ENCODE data around the gene PLTP. TPM values are rescaled to one million over a fixed set of nuclear protein-coding genes. Genes with fewer than 3 reads are reported as not detected.

The PLTP gene
- total RNA-seq, 1 donor from 2014 or later, result 162 TPM

DNA sequence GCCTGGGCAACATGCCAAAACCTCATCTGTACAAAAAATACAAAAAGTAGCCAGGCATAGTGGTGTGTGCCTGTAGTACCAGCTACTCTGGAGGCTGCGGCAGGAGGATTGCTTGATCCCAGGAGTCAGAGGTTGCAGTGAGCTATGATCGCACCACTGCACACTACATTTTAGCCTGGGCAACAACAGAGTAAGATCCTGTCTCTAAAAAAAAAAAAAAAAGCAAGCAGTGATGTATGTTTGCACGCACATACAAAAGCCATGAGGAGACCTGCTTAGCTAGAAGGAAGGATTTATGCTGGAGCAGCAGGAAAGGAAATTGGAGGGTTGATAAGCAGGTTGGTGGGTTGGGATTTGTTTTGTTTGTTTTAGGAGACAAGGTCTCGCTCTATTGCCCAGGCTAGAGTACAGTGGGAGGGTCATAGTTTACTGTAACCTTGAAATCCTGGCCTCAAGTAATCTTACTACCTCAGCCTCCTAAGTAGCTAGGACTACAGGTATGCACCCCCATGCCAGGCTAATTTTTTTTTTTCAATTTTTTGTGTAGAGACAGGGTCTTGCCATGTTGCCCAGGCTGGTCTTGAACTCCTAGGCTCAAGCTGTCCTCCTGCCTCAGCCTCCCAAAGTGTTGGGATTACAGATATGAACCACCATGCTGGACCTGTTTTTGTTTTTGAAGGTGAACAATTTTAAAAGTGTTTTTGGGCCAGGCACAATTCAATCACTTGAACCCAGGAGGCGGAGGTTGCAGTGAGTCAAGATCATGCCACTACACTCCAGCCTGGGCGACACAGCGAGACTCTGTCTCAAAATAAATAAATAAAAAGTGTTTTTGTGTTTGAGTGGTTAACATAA lies 50.5 kb downstream of the PLTP start:
- Histone ChIP-seq H3K9me3 (ENCODE audit: insufficient read depth, low read depth, low read length) (no peaks in the 10 kb centered on the region), H3K4me1 (ENCODE audit: insufficient read depth, low read length) (peaks cover 16% of the 10 kb centered on the region), H3K36me3 (ENCODE audit: insufficient read depth, low read length) (no peaks in the 10 kb centered on the region), H4K20me1 (ENCODE audit: insufficient read depth, low read length) (no peaks in the 10 kb centered on the region), H3K27me3 (ENCODE audit: insufficient read depth, low read length) (no peaks in the 10 kb centered on the region), H3K79me2 (ENCODE audit: insufficient read depth, low read length) (peaks cover 9% of the 10 kb centered on the region), H3K4me2 (ENCODE audit: low read length) (no peak overlapping the region), H3K27ac (ENCODE audit: low read depth, low read length) (no peak overlapping the region), H2AFZ (ENCODE audit: low read depth, low read length) (no peak overlapping the region), H3K4me3 (ENCODE audit: insufficient read depth, low read depth, low read length) (no peak overlapping the region), H3K9ac (ENCODE audit: low read length) (no peak overlapping the region)
- DNase-seq (ENCODE audit: low read depth) (no peak), FAIRE-seq (no peak)
- H3K27me3 Mint-ChIP-seq (ENCODE audit: low read depth, unreplicated experiment), result no peaks in the 10 kb centered on the region
- H3K36me3 Mint-ChIP-seq (ENCODE audit: low read depth, unreplicated experiment), result peaks cover 2% of the 10 kb centered on the region
- H3K4me3 Mint-ChIP-seq (ENCODE audit: unreplicated experiment), result no peak overlapping the region
- H3K27ac Mint-ChIP-seq (ENCODE audit: unreplicated experiment), result no peak overlapping the region
- peaks cover 13% of the 10 kb centered on the region for H3K4me1 Mint-ChIP-seq (ENCODE audit: low read depth, unreplicated experiment)
- TF ChIP-seq, protein P1, sequence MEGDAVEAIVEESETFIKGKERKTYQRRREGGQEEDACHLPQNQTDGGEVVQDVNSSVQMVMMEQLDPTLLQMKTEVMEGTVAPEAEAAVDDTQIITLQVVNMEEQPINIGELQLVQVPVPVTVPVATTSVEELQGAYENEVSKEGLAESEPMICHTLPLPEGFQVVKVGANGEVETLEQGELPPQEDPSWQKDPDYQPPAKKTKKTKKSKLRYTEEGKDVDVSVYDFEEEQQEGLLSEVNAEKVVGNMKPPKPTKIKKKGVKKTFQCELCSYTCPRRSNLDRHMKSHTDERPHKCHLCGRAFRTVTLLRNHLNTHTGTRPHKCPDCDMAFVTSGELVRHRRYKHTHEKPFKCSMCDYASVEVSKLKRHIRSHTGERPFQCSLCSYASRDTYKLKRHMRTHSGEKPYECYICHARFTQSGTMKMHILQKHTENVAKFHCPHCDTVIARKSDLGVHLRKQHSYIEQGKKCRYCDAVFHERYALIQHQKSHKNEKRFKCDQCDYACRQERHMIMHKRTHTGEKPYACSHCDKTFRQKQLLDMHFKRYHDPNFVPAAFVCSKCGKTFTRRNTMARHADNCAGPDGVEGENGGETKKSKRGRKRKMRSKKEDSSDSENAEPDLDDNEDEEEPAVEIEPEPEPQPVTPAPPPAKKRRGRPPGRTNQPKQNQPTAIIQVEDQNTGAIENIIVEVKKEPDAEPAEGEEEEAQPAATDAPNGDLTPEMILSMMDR (IDR thresholded peaks at IDR 0.05; ENCODE audit: insufficient read depth, low read depth, low read length), result no peak
- TF ChIP-seq EZH2 (IDR thresholded peaks at IDR 0.05; ENCODE audit: insufficient read depth, low read length), result no peak
- no peaks in the 10 kb centered on the region for H3K9me3 Mint-ChIP-seq (ENCODE audit: unreplicated experiment)

DNA sequence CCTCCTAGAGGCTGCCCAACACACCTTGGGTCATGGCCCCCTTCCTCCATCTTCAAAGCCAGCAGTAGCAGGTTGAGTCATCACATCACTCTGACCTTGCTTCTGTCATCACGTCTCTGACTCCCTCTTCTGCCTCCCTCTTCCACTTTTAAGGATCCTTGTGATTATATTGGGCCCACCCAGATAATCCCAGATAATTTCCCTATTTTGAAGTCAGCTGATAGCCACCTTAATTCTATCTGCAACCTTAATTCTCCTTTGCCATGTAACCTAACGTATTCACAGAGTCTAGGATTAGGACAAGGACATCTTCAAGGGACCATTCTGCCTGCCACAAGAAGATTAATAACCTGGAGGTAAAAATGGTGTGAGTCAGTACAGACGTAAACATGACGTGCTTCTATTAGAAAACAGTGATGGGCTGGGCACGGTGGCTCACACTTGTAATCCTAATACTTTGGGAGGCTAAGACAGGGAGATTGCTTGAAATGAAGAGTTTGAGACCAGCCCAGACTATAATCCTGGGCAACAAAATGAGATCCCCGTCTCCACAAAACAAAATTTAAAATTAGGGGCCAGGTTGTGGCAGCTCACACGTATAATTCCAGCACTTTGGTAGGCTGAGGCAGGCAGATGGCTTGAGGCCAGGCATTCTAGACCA lies 51.3 kb downstream of the PLTP start:
- H3K4me3 Mint-ChIP-seq (ENCODE audit: unreplicated experiment), result no peak overlapping the region

More for the DNA sequence above, 51.3 kb downstream of the PLTP start:
- no peak for TF ChIP-seq EZH2 (IDR thresholded peaks at IDR 0.05; ENCODE audit: insufficient read depth, low read length)
- TF ChIP-seq, protein P1 (IDR thresholded peaks at IDR 0.05; ENCODE audit: insufficient read depth, low read depth, low read length), result no peak
- H3K9ac ChIP-seq (ENCODE audit: low read length), result no peak overlapping the region
- H3K27me3 Mint-ChIP-seq (ENCODE audit: low read depth, unreplicated experiment), result no peaks in the 10 kb centered on the region
- H3K27ac ChIP-seq (ENCODE audit: low read depth, low read length), result no peak overlapping the region
- DNase-seq (ENCODE audit: low read depth) (peak; percentile 42), FAIRE-seq (no peak)
- peaks cover 17% of the 10 kb centered on the region for H3K79me2 ChIP-seq (ENCODE audit: insufficient read depth, low read length)
- H3K27ac Mint-ChIP-seq (ENCODE audit: unreplicated experiment), result peak overlapping the region; percentile 1
- H2AFZ ChIP-seq (ENCODE audit: low read depth, low read length), result no peak overlapping the region
- peaks cover 2% of the 10 kb centered on the region for H3K36me3 Mint-ChIP-seq (ENCODE audit: low read depth, unreplicated experiment)
- H3K4me1 Mint-ChIP-seq (ENCODE audit: low read depth, unreplicated experiment), result peaks cover 13% of the 10 kb centered on the region
- no peaks in the 10 kb centered on the region for H3K9me3 ChIP-seq (ENCODE audit: insufficient read depth, low read depth, low read length)
- H3K36me3 ChIP-seq (ENCODE audit: insufficient read depth, low read length), result no peaks in the 10 kb centered on the region
- no peak overlapping the region for H3K4me3 ChIP-seq (ENCODE audit: insufficient read depth, low read depth, low read length)
- H3K9me3 Mint-ChIP-seq (ENCODE audit: unreplicated experiment), result no peaks in the 10 kb centered on the region
- H3K4me1 ChIP-seq (ENCODE audit: insufficient read depth, low read length), result peaks cover 24% of the 10 kb centered on the region
- H3K27me3 ChIP-seq (ENCODE audit: insufficient read depth, low read length), result no peaks in the 10 kb centered on the region
- no peak overlapping the region for H3K4me2 ChIP-seq (ENCODE audit: low read length)
- H4K20me1 ChIP-seq (ENCODE audit: insufficient read depth, low read length), result peaks cover 4% of the 10 kb centered on the region

Data from astrocyte (in vitro differentiated cells and primary cell).